Glutamatergic neuron (in vitro differentiated cells): Measurements from ENCODE around the gene INHBA. TPM values are rescaled to one million over a fixed set of nuclear protein-coding genes. Genes with fewer than 3 reads are reported as not detected.

ENCODE experiments used
- DNase-seq: peaks from one replicate; pipeline ENCODE4 v3.0.0; 2022
- H3K27ac Mint-ChIP-seq: one replicate; pipeline ENCODE4 v1.8.0; 2020; ENCODE audit warnings: mild to moderate bottlenecking, mixed read lengths, inconsistent platforms; ENCODE audit not compliant: unreplicated experiment
- H3K27me3 Mint-ChIP-seq: one replicate; pipeline ENCODE4 v1.8.0; 2020; ENCODE audit warnings: mild to moderate bottlenecking, moderate library complexity, mixed read lengths, inconsistent platforms; ENCODE audit not compliant: unreplicated experiment
- H3K36me3 Mint-ChIP-seq: one replicate; pipeline ENCODE4 v1.8.0; 2020; ENCODE audit warnings: mild to moderate bottlenecking, mixed read lengths, inconsistent platforms; ENCODE audit not compliant: unreplicated experiment
- H3K4me1 Mint-ChIP-seq: one replicate; pipeline ENCODE4 v1.8.0; 2020; ENCODE audit warnings: mild to moderate bottlenecking, low read depth, mixed read lengths, inconsistent platforms; ENCODE audit not compliant: unreplicated experiment
- H3K4me3 Mint-ChIP-seq: one replicate; pipeline ENCODE4 v1.8.0; 2020; ENCODE audit warnings: mild to moderate bottlenecking, mixed read lengths, inconsistent platforms; ENCODE audit not compliant: unreplicated experiment
- H3K9me3 Mint-ChIP-seq: one replicate; pipeline ENCODE4 v1.8.0; 2020; ENCODE audit warnings: mild to moderate bottlenecking, moderate library complexity, mixed read lengths, inconsistent platforms; ENCODE audit not compliant: unreplicated experiment
- CTCF ChIP-seq: fragments of 200-600 bp; sonication (generic); IDR thresholded peaks from one replicate; pipeline ENCODE4 v1.5.0; 2021; ENCODE audit not compliant: partially characterized antibody, unreplicated experiment
- total RNA-seq: library from RNA; stranded (reverse); fragmentation: NEBNext Ultra II Directional; extraction: Animal tissue kit (Norgen Biotek cat#: 25700); gene quantifications from one replicate; pipeline ENCODE4 v1.2.1, GENCODE V29; 2021; ENCODE audit not compliant: unreplicated experiment

Gene INHBA
- total RNA-seq, 1 donor from 2014 or later: not detected

GRCh38 chr7:41656366-41656765 is 46.5 kb downstream of the INHBA start:
- no peaks in the 10 kb centered on the region for H3K36me3 Mint-ChIP-seq

GRCh38 chr7:41655426-41655825 is 47.5 kb downstream of the INHBA start:
- Mint-ChIP-seq H3K4me1 (peaks cover 2% of the 10 kb centered on the region), H3K4me3 (no peak overlapping the region), H3K36me3 (no peaks in the 10 kb centered on the region), H3K9me3 (no peaks in the 10 kb centered on the region), H3K27me3 (no peaks in the 10 kb centered on the region), H3K27ac (no peak overlapping the region)
- TF ChIP-seq CTCF: no peak
- DNase-seq: no peak

More at GRCh38 chr7:41656366-41656765, 46.5 kb downstream of the INHBA start:
- TF ChIP-seq CTCF: no peak
- no peak overlapping the region for H3K4me3 Mint-ChIP-seq
- H3K27ac Mint-ChIP-seq: no peak overlapping the region
- no peaks in the 10 kb centered on the region for H3K9me3 Mint-ChIP-seq
- no peak for DNase-seq
- no peaks in the 10 kb centered on the region for H3K27me3 Mint-ChIP-seq
- peaks cover 2% of the 10 kb centered on the region for H3K4me1 Mint-ChIP-seq

- no peaks in the 10 kb centered on the region for H3K27me3 Mint-ChIP-seq
- H3K36me3 Mint-ChIP-seq: no peaks in the 10 kb centered on the region
- H3K4me3 Mint-ChIP-seq: no peak overlapping the region
- H3K27ac Mint-ChIP-seq: no peak overlapping the region
- no peak for DNase-seq
- H3K9me3 Mint-ChIP-seq: no peaks in the 10 kb centered on the region
- TF ChIP-seq CTCF: no peak
- H3K4me1 Mint-ChIP-seq: peaks cover 4% of the 10 kb centered on the region
Observed at GRCh38 chr7:41652267-41652666, 50.6 kb downstream of the INHBA start.

- H3K4me3 Mint-ChIP-seq: no peak overlapping the region
- TF ChIP-seq CTCF: no peak
- H3K4me1 Mint-ChIP-seq: peaks cover 4% of the 10 kb centered on the region
- peaks cover 2% of the 10 kb centered on the region for H3K9me3 Mint-ChIP-seq
- H3K27ac Mint-ChIP-seq: no peak overlapping the region
- no peaks in the 10 kb centered on the region for H3K36me3 Mint-ChIP-seq
- DNase-seq: no peak
- no peaks in the 10 kb centered on the region for H3K27me3 Mint-ChIP-seq
Observed at GRCh38 chr7:41648501-41648900, 54.4 kb downstream of the INHBA start.

- H3K4me3 Mint-ChIP-seq: no peak overlapping the region
- no peaks in the 10 kb centered on the region for H3K36me3 Mint-ChIP-seq
- H3K27me3 Mint-ChIP-seq: peaks cover 1% of the 10 kb centered on the region
- H3K9me3 Mint-ChIP-seq: peaks cover 2% of the 10 kb centered on the region
- peaks cover 4% of the 10 kb centered on the region for H3K4me1 Mint-ChIP-seq
- no peak for TF ChIP-seq CTCF
- no peak overlapping the region for H3K27ac Mint-ChIP-seq
- DNase-seq: no peak
Observed at GRCh38 chr7:41643616-41644015, 59.3 kb downstream of the INHBA start.
